Osteocyte (in vitro differentiated cells): ENCODE measurements around the gene PLEKHA1. TPM values are rescaled to one million over a fixed set of nuclear protein-coding genes. Genes with fewer than 3 reads are reported as not detected.

Experiments used
- DNase-seq: peaks from one replicate; pipeline ENCODE4 v3.0.0; 2021; ENCODE audit warnings: mixed read lengths; ENCODE audit not compliant: unreplicated experiment; ENCODE audit errors: extremely low spot score
- H3K27ac Mint-ChIP-seq: one replicate; pipeline ENCODE4 v1.8.0; 2021; ENCODE audit warnings: mild to moderate bottlenecking, mixed read lengths; ENCODE audit not compliant: unreplicated experiment
- H3K27me3 Mint-ChIP-seq: one replicate; pipeline ENCODE4 v1.8.0; 2021; ENCODE audit warnings: mixed read lengths; ENCODE audit not compliant: unreplicated experiment
- H3K36me3 Mint-ChIP-seq: one replicate; pipeline ENCODE4 v1.8.0; 2021; ENCODE audit warnings: mixed read lengths; ENCODE audit not compliant: unreplicated experiment
- H3K4me1 Mint-ChIP-seq: one replicate; pipeline ENCODE4 v1.8.0; 2021; ENCODE audit warnings: mixed read lengths; ENCODE audit not compliant: unreplicated experiment
- H3K4me3 Mint-ChIP-seq: one replicate; pipeline ENCODE4 v1.8.0; 2021; ENCODE audit warnings: mild to moderate bottlenecking, moderate library complexity, mixed read lengths; ENCODE audit not compliant: unreplicated experiment
- H3K9me3 Mint-ChIP-seq: one replicate; pipeline ENCODE4 v1.8.0; 2021; ENCODE audit warnings: mixed read lengths; ENCODE audit not compliant: unreplicated experiment
- CTCF ChIP-seq: fragments of 200-600 bp; sonication (generic); IDR thresholded peaks from 2 replicates; pipeline ENCODE4 v1.5.0; 2021; ENCODE audit warnings: antibody characterized with exemption, mild to moderate bottlenecking, moderate library complexity
- total RNA-seq: library from RNA; stranded (reverse); gene quantifications from 2 replicates; pipeline ENCODE4 v1.2.1, GENCODE V29; 2021

Gene PLEKHA1
- total RNA-seq, 1 donor from 2014 or later = 62.8 TPM

- DNase-seq = no peak
- Mint-ChIP-seq H3K27me3 (no peaks in the 10 kb centered on the region), H3K9me3 (no peaks in the 10 kb centered on the region), H3K4me1 (peaks cover 50% of the 10 kb centered on the region), H3K27ac (peak overlapping the region; percentile 79), H3K36me3 (peaks cover 63% of the 10 kb centered on the region), H3K4me3 (no peak overlapping the region)
- TF ChIP-seq CTCF = no peak
These were observed 46.1 kb downstream of the PLEKHA1 start for GRCh38 chr10:122420624-122421007.

- H3K4me3 Mint-ChIP-seq = no peak overlapping the region
- DNase-seq = no peak
- H3K9me3 Mint-ChIP-seq = no peaks in the 10 kb centered on the region
- peak overlapping the region; percentile 79 for H3K27ac Mint-ChIP-seq
- peaks cover 46% of the 10 kb centered on the region for H3K4me1 Mint-ChIP-seq
- H3K36me3 Mint-ChIP-seq = peaks cover 62% of the 10 kb centered on the region
- H3K27me3 Mint-ChIP-seq = no peaks in the 10 kb centered on the region
- TF ChIP-seq CTCF = no peak
These were observed 46.6 kb downstream of the PLEKHA1 start for GRCh38 chr10:122421054-122421625.

- Mint-ChIP-seq H3K4me3 (no peak overlapping the region), H3K9me3 (no peaks in the 10 kb centered on the region)
- DNase-seq = no peak
These were observed 47.2 kb downstream of the PLEKHA1 start for GRCh38 chr10:122421742-122422141.

GRCh38 chr10:122422266-122422989 lies 47.9 kb downstream of the PLEKHA1 start:
- Mint-ChIP-seq H3K4me1 (peaks cover 35% of the 10 kb centered on the region), H3K27ac (no peak overlapping the region), H3K4me3 (no peak overlapping the region), H3K36me3 (peaks cover 58% of the 10 kb centered on the region), H3K9me3 (no peaks in the 10 kb centered on the region), H3K27me3 (no peaks in the 10 kb centered on the region)
- no peak for TF ChIP-seq CTCF
- no peak for DNase-seq

More at GRCh38 chr10:122421742-122422141, 47.2 kb downstream of the PLEKHA1 start:
- TF ChIP-seq CTCF = no peak
- Mint-ChIP-seq H3K27me3 (no peaks in the 10 kb centered on the region), H3K36me3 (peaks cover 58% of the 10 kb centered on the region), H3K27ac (peak overlapping the region; percentile 35), H3K4me1 (peaks cover 40% of the 10 kb centered on the region)

- peaks cover 28% of the 10 kb centered on the region for H3K4me1 Mint-ChIP-seq
- no peaks in the 10 kb centered on the region for H3K9me3 Mint-ChIP-seq
- peaks cover 54% of the 10 kb centered on the region for H3K36me3 Mint-ChIP-seq
- no peaks in the 10 kb centered on the region for H3K27me3 Mint-ChIP-seq
- DNase-seq = no peak
- no peak overlapping the region for H3K4me3 Mint-ChIP-seq
- no peak for TF ChIP-seq CTCF
- no peak overlapping the region for H3K27ac Mint-ChIP-seq
These were observed 49.6 kb downstream of the PLEKHA1 start for GRCh38 chr10:122424059-122424458.
